HG02759 (cell line): ENCODE measurements around the gene PIGQ.

Experiments
- ATAC-seq: cut with Tn5 transposase; IDR thresholded peaks from one replicate; pipeline ENCODE4 v1.9.1; 2021; ENCODE audit warnings: mild to moderate bottlenecking, moderate library complexity; ENCODE audit not compliant: unreplicated experiment

Gene PIGQ

DNA sequence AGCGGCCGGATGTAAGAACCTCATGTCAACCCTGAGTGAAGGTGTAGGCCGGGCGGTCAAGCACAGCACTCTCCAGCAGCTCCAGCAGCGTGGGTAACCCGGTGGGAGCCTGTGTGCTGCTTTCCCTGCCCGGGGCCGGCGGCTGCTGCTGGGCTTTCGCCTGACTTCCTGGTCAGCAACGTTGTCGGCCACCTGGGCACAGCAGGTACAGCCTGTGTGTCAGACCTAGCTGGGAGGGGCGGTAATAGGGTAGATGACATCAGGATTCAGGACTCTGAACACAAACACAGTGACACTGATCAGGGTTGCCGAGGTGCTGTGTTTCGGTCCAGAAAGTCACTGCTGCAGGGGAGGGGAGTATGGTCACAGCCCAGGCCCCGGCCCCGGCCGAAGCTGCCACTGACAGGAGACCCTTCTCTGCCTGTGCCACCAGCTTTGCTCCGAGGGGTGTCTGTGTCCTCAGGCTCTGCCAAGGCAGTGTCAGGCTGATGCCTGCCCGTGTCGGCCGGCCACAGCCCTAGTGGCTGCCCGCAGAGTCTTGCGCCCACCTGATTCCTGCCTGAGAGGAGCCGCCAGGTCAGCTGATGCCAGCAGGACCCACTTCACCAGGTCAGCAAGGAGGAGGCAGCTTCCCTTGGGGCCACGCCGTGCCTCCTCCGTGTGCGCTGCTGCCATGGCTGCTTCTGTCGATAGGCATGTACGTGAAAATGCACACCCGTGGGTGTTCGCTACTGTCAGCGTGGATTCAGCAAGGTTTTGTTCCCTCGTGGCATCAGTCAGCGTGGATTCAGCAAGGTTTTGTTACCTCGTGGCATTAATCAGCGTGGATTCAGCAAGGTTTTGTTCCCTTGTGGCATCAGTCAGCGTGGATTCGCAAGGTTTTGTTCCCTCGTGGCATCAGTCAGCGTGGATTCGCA is 29.3 kb downstream of the PIGQ start:
- ATAC-seq: no peak

DNA sequence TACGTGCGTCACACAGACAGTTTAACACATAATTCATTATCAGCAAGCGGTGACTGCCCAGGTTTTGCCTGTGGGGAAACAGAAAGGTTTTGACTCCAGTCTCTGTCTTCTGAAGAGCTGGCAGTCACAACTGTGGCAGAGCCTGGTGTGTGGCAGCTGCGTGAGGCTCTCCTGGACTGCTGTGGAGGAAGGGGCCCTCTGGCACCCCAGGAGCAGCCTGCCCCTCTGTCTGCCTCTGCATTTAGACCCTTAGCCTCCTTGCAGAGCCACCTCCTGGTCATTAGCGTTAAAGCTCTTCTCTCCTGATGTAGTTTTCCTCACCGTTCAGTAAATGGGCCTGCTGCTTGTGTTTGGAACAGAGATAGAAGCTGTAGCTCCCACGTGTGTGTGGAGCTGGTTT is 31.0 kb downstream of the PIGQ start:
- no peak for ATAC-seq

DNA sequence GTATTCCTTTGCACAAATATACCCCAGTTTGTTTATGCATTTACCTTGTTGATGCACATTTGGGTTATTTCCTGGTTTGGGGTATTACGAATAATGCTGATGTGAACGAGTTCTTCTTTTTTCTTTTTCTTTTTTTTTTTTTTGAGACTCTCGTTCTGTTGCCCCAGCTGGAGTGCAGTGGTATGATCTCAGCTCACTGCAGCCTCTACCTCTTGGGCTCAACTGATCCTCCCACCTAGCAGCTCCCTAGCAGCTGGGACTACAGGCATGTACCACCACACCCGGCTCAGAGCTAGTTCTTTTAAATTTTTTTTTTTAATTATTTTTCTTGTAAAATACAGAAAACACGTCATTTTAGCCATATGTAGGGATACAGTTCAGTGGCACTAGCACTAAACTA is 34.2 kb downstream of the PIGQ start:
- no peak for ATAC-seq

DNA sequence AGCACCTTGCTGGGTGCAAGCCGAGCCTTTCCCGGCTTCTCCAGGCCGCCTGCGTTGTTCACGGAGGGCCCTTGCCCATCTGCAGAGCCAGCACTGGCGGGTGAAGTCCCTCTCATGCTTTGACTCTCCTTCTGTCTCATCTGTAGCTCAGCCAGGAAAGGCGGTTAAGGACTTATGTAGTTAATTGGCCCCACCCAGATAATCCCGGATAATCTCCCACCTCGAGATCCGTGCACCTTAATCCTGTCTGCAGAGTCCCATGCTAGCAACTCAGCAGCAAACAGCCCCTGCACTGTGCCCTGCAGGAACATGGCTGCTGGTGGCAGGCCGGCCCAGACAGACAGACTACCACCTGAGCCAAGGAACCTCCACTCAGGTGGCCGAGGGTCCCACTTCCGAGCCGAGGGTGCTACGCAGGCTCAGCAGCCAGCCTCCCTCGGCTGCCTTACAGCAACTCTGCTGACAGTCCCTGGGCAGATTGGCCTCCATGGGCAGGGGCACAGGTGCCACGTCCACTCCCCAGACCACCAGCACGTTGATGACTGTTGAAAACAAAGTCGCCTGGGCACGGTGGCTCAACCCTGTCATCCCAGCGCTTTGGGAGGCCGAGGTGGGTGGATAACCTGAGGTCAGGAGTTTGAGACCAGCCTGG is 37.0 kb downstream of the PIGQ start:
- ATAC-seq: no peak

DNA sequence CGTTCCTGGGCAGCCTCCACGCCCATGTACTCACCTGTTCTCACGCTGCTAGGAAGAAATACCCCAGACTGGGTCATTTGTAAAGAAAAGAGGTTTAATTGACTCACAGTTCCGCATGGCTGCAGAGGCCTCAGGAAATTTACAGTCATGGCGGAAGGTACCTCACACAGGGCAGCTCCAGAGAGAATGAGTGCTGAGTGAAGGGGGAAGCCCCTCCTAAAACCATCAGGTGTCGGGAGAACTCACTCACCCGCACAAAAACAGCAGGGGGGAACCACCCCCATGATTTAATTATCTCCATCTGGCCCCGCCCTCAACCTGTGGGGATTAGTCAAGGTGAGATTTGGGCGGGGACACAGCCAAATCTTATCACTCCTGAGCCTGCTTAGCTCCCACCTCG is 38.3 kb downstream of the PIGQ start:
- ATAC-seq: no peak

DNA sequence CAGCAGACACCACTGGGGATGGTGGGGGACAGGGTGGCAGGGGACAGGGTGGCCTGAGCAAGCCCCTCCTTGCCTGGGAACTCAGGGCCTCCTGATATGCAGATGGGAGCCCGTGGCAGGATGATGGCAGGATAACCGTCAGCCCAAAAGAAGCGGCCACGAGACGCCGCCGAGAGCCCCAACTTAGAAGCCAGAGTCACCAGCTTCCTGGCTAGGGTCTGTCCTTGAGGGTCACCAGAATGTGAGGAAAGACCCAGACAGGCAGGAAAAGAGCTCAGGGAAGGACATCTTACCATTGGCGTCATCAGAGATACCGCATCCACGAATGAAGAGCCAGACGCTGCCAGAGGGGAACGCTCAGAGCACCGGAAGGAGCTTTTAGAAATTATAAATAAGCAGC is 39.5 kb downstream of the PIGQ start:
- ATAC-seq: no peak

DNA sequence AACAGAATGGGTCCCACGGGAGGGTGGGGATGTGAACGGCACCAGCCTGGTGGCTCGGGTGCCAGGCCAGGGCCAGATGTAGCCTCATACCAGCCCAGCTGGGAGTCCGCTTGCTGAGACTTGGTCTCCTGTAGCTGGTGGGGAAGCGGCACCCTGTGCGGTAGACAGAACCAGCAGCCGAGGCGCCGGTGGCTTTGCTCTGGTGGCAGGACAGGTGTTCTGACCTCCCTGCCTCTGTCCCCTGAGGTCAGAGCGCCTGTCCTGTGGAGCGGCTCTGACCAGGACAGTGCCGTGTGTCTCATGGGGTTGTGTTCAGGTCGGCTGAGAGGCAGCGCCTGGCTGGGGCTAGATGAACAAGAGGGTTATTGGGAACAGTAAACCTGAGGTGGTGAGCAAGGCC is 40.2 kb downstream of the PIGQ start:
- no peak for ATAC-seq

DNA sequence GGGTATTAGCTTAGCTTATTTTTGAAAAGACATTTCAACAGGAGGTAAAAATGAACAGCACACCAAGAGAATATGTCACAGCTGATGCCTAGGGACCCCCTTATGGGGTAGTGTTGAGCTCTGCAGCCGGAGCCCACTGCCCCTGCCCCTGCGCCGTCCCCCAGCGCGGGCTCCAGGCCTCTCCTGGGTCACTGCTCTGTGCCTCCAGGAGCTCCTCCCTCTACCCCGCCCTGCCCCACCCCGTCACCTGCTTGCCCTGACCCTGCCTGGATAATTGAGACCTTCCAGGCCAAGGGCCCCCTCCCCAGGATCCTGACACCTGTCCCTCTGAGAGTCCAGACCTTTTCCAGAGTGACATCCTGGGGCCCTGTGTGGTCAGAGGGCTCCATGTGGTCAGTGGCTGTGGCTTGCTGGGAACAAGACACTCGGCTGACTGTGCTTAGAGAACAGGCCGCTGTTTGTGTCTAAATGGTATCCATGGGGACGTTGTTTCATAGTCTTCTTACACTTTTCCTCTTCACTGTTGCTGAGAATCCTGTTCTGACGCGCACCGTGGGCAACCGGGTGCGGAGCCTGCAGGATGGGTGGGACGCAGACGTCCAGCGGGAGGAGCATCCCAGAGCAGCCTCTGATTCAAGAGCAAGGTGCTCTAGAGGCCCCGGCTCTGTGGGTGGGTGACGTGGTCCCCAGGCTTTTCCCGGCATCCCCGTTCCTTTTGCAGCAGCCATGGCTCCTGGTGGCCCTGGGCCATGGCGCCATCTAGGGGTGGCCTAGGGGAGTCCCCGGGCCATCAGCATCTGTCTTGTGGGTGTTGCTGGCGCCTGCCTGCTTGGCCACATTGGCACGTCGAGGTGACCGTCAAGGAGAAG is 41.0 kb downstream of the PIGQ start:
- ATAC-seq: no peak

DNA sequence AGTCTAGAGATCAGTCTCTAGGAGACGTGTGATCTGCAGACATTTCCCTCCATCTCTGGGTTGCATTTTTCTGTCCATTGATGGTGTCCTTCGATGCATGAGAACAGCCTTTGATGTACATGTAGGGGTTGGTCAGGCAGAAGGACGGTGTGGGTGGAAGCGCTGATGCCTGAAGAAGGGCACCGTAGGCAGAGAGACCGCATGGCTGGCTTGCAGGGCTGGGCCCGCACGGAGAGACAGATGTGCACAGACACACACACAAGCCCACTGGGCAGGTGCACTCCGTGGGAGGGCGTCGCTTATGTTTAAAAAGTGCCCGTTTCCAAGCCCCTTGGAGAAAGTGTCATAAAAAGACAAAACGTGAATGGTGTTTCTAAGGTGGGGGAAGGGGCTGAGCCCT is 45.4 kb downstream of the PIGQ start:
- ATAC-seq: no peak

DNA sequence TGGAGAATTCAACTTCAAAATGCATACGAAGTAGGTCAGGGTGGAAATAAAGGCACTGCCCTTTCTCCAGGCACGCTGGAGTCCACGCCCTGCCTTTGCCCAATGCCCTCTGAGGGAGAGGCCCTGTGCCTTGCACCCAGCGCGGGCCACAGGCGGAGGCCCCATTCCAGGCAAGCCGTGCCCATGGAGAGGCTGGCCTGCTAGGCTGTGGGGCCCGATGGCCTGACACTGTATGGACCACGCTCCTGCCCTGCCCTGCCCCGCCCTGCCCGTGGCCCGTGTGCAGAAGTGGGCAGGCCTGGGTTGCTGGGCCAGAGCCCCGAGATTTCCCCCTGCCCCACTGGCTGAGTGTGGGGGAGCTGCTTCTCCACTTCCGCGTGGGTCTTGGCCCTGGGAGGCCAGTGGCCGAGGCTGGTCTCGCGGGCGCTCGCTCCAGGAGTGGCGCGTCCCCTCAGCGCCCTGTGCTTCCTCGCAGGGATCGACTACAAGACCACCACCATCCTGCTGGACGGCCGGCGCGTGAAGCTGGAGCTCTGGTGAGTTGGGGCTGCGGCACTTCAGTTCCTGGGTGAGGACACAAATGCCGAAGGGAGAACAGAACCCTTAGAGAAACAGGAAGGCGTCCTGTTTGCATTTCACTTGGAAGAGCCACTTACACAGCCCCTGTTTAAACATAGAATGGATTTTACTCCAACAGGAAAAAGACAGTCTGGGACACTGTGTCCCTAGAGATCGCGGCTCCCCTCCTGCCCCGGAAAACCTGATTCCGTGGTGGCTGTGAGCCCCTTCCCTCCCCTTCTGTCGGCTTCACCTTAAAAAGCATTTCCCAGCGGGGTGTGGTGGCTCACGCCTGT is 47.2 kb downstream of the PIGQ start:
- ATAC-seq: no peak

DNA sequence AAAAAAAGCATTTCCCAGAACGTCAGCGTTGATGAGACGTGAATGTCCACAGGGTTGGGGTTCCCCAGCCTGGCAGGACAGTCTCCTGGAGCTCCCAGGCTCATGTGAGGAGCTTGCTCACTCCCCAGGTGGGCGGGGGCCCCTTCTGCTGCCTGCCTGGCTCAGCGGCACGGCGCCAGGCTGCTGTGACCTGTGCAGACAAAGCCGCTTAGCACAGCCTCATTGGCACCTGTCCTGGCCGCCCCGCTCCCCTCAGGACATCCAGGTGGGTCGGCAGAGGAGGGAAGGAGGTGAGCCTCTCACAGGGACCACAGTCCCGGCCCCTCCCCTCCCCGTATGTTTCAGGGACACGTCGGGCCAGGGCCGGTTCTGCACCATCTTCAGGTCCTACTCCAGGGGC is 48.1 kb downstream of the PIGQ start:
- ATAC-seq: no peak

DNA sequence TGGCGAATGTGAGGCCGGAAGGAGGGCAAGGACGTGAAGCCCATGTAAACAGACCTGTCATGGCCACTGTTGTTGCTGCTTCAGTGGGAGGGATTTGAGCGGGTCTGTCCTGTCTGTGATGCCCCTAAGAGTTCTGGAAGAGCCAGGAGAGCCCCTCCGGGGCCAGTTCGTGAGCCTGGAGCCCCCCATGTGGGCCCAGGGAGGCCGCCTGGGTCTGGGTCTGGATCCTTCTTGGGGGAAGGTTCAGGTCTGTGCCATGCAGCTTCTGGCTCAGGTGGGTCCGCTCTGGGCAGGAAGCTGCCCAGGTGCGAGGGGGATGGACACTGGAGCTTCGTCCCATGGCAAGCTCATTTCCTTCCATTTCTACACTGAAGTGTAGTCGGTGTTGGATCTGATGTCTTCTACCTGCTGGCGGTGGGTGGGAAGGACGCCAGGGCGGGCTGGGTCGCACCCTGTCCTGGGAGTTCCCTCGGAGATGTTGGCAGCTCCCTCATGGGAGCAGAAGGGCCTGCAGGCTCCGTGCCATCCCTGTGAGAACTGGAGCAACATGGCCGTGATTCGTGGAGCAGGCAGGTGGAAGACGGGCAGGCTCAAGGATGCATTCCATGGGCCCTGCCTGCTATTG is 49.8 kb downstream of the PIGQ start:
- no peak for ATAC-seq

DNA sequence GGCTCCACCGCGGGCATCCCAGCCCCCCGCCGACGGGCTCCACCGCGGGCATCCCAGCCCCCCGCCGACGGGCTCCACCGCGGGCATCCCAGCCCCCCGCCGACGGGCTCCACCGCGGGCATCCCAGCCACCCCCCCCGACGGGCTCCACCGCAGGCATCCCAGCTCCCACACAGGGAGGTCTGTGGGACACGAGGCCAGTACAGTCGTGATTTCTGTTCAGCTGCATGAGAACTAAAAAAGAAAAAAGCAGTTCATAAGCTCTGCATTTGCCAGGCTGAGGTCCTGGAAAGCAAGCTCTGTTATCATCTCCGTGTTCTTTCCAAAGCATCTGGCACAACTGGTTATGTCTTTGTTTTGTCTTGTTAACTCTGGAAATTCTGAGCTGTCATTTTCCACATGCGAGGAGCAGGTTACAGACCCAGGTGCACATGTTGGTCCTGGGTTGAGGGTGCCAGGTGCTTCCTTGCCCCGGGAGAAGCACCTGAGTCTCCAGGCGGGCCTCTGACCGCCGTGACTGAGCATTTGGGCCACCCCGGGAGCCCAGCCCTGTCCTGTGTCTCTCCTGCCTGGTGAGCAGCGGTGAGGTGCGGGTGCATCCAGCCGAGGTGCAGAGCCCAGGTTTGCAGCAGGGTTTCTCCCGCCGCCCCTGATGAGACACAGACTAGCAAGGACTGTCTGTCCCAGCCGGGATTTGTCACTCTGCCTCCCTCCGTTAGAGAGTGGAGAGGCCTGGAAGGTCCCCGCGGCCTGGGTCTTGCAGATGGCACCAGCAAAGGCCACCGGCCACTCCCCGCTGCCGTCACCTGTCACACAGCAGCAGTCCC is 51.1 kb downstream of the PIGQ start:
- no peak for ATAC-seq

DNA sequence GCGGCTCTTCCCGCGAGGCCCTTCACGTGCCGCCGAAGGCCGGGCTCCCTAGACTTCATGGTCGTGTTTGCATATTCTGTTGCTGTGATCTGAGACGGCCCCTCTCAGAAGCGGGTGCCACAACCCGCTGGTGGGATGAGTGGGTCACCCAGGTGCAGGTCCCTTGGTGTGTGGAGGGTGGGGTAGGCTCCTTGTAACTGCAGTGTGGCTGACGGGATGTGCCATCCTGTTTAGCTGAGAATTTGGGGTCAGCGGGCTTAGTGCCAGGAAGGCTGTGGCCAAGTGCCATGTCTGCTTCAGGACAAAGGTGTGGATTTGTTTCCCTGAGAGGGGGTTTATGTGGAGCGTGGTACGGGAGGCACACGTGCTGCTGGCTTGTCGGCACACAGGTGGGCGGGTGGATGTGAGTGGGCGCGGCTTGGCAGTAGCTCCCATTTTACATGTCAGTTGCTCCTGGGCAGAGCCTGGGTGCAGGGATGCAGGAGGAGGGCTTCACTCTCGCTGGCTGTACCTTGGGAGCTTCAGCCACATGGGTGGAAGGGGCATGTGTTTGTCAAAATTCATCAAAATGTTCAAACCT is 51.8 kb downstream of the PIGQ start:
- ATAC-seq: no peak

DNA sequence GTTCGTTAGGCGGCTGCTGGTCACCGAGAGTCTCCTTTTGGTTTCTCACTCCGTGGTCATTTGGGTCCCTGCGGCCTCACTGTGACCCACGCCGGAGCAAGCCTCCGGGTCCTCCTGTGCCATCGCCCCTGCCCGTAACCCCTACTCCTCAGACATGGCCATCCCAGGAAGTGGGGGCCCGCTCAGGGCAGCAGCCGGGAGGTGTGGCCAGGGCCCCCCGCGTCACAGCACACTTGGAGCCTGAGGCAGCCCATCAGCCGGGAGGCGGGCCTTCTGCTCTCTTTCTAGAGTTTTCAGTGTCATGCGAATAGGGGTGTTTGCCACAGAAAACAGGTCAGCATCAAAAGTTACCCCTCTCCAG is 53.1 kb downstream of the PIGQ start:
- no peak for ATAC-seq

DNA sequence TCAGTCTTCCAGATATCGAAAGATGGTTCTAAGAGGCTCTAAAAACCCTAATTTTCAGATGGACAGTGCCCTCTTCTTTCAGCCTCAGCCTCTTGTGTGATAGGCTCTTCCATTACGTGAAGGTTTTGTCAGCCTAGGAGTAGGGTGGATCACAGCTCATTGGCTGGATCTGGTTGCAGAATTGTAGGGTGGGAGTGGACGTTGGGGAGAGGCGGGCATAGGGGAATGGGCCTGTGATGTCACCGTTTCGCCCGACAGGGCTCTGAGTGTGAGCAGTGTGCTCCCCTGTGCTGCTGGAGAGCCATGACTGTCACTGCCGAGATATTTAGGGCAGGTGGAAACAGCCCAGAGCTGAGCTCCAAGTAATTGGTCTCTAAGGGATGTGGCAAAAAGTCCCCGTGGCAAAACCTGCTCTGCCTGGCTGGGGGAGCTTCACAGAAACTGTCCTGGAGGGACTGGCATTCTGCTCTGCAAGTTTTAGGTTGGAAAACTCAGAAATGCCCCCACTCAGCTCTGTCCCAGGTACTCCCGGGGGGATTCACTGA is 54.8 kb downstream of the PIGQ start:
- ATAC-seq: no peak

DNA sequence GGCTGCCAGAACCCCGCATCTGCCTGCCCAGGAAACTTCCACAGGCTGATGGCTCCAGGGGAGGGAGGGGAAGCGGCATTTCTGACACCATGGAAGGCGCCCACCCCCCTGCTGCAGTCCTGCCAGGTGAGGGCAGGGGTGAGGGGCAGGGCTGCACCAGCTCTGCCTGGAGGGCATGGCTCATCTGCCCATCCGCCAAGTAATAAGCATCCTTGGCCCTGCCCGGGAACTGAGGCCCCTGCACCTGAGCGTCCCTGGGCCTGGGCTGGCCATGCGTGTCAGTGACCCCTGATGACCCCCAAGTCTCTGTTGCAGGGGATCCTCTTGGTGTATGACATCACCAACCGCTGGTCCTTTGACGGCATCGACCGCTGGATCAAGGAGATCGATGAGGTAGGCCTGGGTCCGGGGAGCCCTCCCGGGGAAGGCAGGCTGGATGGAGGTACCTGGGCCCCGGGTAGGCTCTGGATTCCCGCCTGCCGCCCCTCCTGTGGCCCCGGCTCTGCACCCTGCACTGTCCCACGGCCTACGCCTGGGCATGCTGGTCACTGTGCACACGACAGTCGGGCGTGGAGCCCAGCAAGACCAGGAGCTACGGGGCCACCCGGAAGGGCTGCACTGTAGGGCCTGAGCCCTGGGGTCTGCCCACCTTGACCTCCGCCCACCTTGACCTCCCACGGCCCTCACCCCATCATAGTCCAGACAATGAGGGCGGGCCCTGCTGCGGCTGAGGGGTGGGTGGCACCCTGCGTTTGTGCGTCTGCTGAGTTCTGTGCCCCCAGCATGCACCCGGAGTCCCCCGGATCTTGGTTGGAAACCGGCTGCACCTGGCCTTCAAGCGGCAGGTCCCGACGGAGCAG is 55.6 kb downstream of the PIGQ start:
- no peak for ATAC-seq
